Sigmoid colon (tissue), 7 donors: ENCODE results near the gene NHLRC4. TPM values are rescaled to one million over a fixed set of nuclear protein-coding genes. Genes with fewer than 3 reads are reported as not detected.
A peak's percentile ranks its signal among the peaks of the same experiment; 100 is the strongest.

Experiments
- DNase-seq: peaks from one replicate; pipeline ENCODE4 v3.0.0-alpha.2; 2019
- H3K27ac ChIP-seq, 4 donors: fragments of 200-600 bp; sonication (generic); one replicate each; pipeline ENCODE4 v1.5.1; 2016 to 2019; ENCODE audit warnings: mild to moderate bottlenecking in 1 of 4
- H3K27me3 ChIP-seq, 3 donors: fragments of 200-600 bp; sonication (generic); one replicate each; pipeline ENCODE4 v1.5.1; 2019; ENCODE audit warnings: mild to moderate bottlenecking in 1 of 3
- H3K36me3 ChIP-seq, 4 donors: fragments of 200-600 bp; sonication (generic); one replicate each; pipeline ENCODE4 v1.5.1; 2016 to 2019
- H3K4me1 ChIP-seq, 4 donors: fragments of 200-600 bp; sonication (generic); one replicate each; pipeline ENCODE4 v1.5.1; 2017 to 2019
- H3K4me3 ChIP-seq, 4 donors: fragments of 200-600 bp; sonication (generic); one replicate each; pipeline ENCODE4 v1.5.1; 2017 to 2019; ENCODE audit warnings: mild to moderate bottlenecking in 2 of 4, moderate library complexity in 1 of 4
- H3K9me3 ChIP-seq, 4 donors: fragments of 200-600 bp in 3 of 4; sonication (generic) in 3 of 4; one replicate each; pipeline versions ENCODE4 v1.5.1 to v1.6.1; 2013 to 2019
- CTCF ChIP-seq, 4 experiments: fragments of 450-650 bp in 3 of 4; fragments of 200-600 bp in 1 of 4; IDR thresholded peaks; one replicate each; pipeline ENCODE4 v1.5.1; 2016 to 2019; ENCODE audit warnings: antibody characterized with exemption in 4 of 4, mild to moderate bottlenecking in 3 of 4, moderate library complexity in 2 of 4
- EP300 ChIP-seq, 4 donors: sonication (generic); formaldehyde crosslinking; IDR thresholded peaks; one replicate each; pipeline ENCODE4 v1.6.1; 2017; ENCODE audit warnings: antibody characterized with exemption in 4 of 4
- POLR2A ChIP-seq, 2 donors: fragments of 450-650 bp; IDR thresholded peaks; one replicate each; pipeline ENCODE4 v1.6.1; 2016; ENCODE audit warnings: antibody characterized with exemption in 2 of 2, mild to moderate bottlenecking in 2 of 2, moderate library complexity in 2 of 2
- POLR2AphosphoS5 ChIP-seq, 4 donors: sonication (generic); formaldehyde crosslinking; IDR thresholded peaks; one replicate each; pipeline ENCODE4 v1.6.1; 2017; ENCODE audit warnings: antibody characterized with exemption in 4 of 4
- WGBS, 2 donors: extraction: QIAGEN DNeasy Blood & Tissue Kit; methylation state at CpG; one replicate each; pipeline ENCODE4 v1.1.7; 2013; 5-methylcytosine and 5-hydroxymethylcytosine counted together
- intact Hi-C: fragments of 100-400 bp; cut with DNase I; formaldehyde crosslinking; loops from one replicate; pipeline ENCODE4 v1.15.1; 2023
- polyA plus RNA-seq, 3 donors: library from polyadenylated mRNA; stranded (reverse); fragments of 200-250 nt; gene quantifications; one replicate each; pipeline ENCODE4 v1.2.3, GENCODE V29; 2013
- total RNA-seq, 4 donors: library from RNA; depleted of rRNA; stranded (reverse); fragments of >200 nt; gene quantifications; one replicate each; pipeline ENCODE4 v1.1.0, GENCODE V29; 2016
- donor health status: healthy with polysubstance abuse.
- donor health status: Bipolar disorder and iron deficiency.
- donor health status: healthy.

The NHLRC4 gene
- total and polyA plus RNA-seq, 7 donors: 0.60 to 4.2 (median 1.5) TPM

GRCh38 chr16:561957-562938, 4.6 kb upstream of the NHLRC4 start:
- H3K36me3 ChIP-seq: no peaks in the 10 kb centered on the region
- WGBS, 2 donors: 75 to 89% methylated on average over 43 of the region's 43 CpGs

DNA sequence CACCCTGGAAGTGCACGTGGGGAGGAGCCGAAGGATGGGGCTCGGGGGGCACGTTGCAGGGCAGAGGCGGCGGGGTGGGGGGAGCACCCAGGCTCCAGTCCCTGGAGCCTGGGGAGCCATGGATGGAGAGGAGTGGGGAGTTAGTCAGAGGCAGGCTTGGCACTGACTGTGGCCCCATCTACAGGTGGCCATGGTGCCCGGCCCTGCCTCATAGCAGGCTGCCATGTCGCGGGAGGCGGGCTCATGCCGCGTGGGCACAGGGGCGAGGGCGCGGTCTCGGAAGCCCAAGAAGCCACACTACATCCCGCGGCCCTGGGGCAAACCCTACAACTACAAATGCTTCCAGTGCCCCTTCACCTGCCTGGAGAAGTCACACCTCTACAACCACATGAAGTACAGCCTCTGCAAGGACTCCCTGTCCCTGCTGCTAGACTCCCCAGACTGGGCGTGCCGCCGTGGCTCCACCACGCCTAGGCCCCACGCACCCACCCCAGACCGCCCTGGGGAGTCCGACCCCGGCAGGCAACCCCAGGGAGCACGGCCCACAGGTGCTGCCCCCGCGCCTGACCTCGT, 3.6 kb upstream of the NHLRC4 start:
- H3K4me3 ChIP-seq: no peak overlapping the region
- no peak overlapping the region for H3K27ac ChIP-seq
- no peaks in the 10 kb centered on the region for H3K9me3 ChIP-seq
- H3K27me3 ChIP-seq: peaks cover 24 to 52% (median 39%) of the 10 kb centered on the region in 3 donors
- TF ChIP-seq POLR2A (IDR thresholded peaks at IDR 0.05) (no peak), CTCF (IDR thresholded peaks at IDR 0.05) (no peak), POLR2AphosphoS5 (IDR thresholded peaks at IDR 0.05) (no peak), EP300 (IDR thresholded peaks at IDR 0.05) (no peak)
- H3K36me3 ChIP-seq: no peaks in the 10 kb centered on the region
- 47 to 85% methylated on average over 30 of the region's 30 CpGs for WGBS, 2 donors
- peaks cover 0 to 42% (median 34%) of the 10 kb centered on the region in 4 donors for H3K4me1 ChIP-seq
- intact Hi-C loops: no loop called here
- DNase-seq: no peak

More at GRCh38 chr16:561957-562938, 4.6 kb upstream of the NHLRC4 start:
- H3K4me3 ChIP-seq: no peak overlapping the region
- peaks cover 24 to 57% (median 42%) of the 10 kb centered on the region in 3 donors for H3K27me3 ChIP-seq
- intact Hi-C loops: no loop called here
- no peak overlapping the region for H3K27ac ChIP-seq
- DNase-seq: no peak
- no peaks in the 10 kb centered on the region for H3K9me3 ChIP-seq
- no peak for TF ChIP-seq CTCF (IDR thresholded peaks at IDR 0.05)
- no peak for TF ChIP-seq POLR2AphosphoS5 (IDR thresholded peaks at IDR 0.05)
- TF ChIP-seq POLR2A (IDR thresholded peaks at IDR 0.05): no peak
- no peak for TF ChIP-seq EP300 (IDR thresholded peaks at IDR 0.05)
- peaks cover 0 to 36% (median 28%) of the 10 kb centered on the region in 4 donors for H3K4me1 ChIP-seq

DNA sequence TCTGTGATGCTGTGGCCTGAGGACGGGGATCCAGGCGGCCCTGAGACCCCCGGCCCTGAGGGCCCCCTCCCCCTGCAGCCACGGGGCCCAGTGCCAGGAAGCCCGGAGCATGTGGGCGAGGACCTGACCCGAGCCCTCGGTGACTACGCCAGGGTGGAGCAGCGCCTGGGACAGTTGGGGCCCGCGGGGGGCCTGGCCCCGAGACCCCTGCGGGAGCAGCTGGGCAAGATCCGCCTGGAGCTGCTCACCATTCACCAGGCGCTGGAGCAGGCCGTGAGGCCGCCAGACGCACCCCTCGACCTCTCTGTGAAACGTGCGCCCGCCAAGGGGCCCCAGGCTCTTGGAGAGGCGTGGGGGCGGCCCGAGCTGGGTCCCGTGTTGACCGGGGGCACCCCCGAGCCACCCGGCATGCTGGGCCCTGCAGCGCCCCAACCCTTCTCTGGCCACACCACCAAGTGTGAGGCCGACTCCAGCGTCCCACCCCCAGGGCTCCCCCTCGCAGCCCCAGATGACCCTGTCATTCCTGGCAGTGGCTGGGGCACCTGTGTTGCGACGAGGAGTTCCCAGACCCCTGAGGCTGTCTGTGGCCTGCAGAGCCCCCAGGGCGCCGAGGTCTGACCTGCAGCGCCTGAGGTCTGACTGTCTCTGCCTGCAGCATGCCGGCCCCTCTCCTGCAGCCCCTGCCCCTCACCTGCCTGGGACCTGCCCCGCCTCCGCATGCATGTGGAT, 2.0 kb upstream of the NHLRC4 start:
- Histone ChIP-seq H3K36me3 (no peaks in the 10 kb centered on the region), H3K27ac (no peak overlapping the region), H3K27me3 (peaks cover 17 to 35% (median 22%) of the 10 kb centered on the region in 3 donors), H3K4me3 (no peak overlapping the region), H3K9me3 (no peaks in the 10 kb centered on the region), H3K4me1 (peaks cover 0 to 50% (median 42%) of the 10 kb centered on the region in 4 donors)
- TF ChIP-seq EP300 (IDR thresholded peaks at IDR 0.05) (no peak), POLR2A (IDR thresholded peaks at IDR 0.05) (no peak), CTCF (IDR thresholded peaks at IDR 0.05) (no peak), POLR2AphosphoS5 (IDR thresholded peaks at IDR 0.05) (no peak)
- DNase-seq: no peak
- intact Hi-C loops: no loop called here
- WGBS, 2 donors: 80 to 88% methylated on average over 42 of the region's 42 CpGs

DNA sequence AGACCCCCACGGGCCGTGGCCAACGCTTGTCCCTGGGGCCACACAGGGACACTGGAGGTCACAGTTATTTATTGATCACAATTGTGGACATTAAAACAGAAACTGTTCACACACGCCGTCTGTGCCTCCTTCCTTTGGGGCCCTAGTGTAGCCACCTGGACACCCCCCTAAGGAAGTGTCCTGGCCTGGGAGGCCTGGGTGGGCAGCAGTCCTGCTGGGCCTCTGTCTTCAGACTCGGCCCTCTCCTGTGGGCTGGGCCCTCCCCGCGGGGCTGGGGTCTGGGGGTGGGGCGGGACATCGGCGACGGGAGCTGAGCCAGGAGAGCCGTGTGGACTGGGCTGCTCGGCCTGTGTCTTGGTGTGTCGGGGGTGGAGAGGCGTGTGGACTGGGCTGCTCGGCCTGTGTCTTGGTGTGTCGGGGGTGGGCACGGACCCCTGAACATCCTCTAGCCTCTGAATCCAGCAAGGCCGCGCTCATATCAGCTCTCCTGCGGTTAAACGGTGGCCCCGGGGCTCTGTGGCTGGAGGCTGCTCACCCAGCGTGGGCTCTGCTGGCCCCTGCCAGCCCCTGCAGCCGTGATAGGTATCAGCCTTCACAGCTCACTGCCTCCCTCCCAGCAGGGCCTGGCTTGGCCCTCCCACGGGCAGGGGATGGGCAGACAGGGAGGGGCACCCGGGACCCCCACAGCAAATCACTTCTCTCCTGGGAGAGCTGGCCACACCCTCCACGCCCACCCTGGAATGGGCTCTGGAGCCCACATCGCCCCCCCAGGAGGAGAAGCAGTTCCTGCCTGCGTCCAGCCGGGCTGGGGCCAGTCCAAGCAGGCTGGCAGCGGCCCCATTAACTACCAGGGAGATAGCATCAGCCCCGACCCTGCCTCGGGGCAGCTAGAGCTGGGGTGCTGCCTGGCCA, 1.1 kb upstream of the NHLRC4 start:
- WGBS, 2 donors: 62 to 65% methylated on average over 35 of the region's 35 CpGs
- no peaks in the 10 kb centered on the region for H3K36me3 ChIP-seq
- peaks cover 0 to 52% (median 42%) of the 10 kb centered on the region in 4 donors for H3K4me1 ChIP-seq
- intact Hi-C loops: no loop called here
- H3K27me3 ChIP-seq: peaks cover 9 to 27% (median 16%) of the 10 kb centered on the region in 3 donors
- no peaks in the 10 kb centered on the region for H3K9me3 ChIP-seq
- no peak for DNase-seq
- no peak overlapping the region for H3K4me3 ChIP-seq
- peak overlapping the region in 1 of 4 donors; percentile 62 for H3K27ac ChIP-seq
- TF ChIP-seq POLR2A (IDR thresholded peaks at IDR 0.05): no peak
- no peak for TF ChIP-seq EP300 (IDR thresholded peaks at IDR 0.05)
- no peak for TF ChIP-seq CTCF (IDR thresholded peaks at IDR 0.05)
- no peak for TF ChIP-seq POLR2AphosphoS5 (IDR thresholded peaks at IDR 0.05)
